GM23248 (cell line): ENCODE results near the gene CNP. TPM values are rescaled to one million over a fixed set of nuclear protein-coding genes. Genes with fewer than 3 reads are reported as not detected.

Source experiments
- DNase-seq: peaks from one replicate; pipeline ENCODE4 v3.0.0-alpha.2; 2015
- H2AFZ ChIP-seq: fragments of 200-600 bp; sonication (generic); 2 replicates; pipeline ENCODE4 v1.6.1; 2016; ENCODE audit warnings: antibody characterized with exemption
- H3F3A ChIP-seq: fragments of 200-600 bp; sonication (generic); 2 replicates; pipeline ENCODE4 v1.6.1; 2016; ENCODE audit warnings: mild to moderate bottlenecking, antibody characterized with exemption, mixed run types; ENCODE audit not compliant: insufficient read depth
- H3K27ac ChIP-seq: fragments of 200-600 bp; sonication (generic); 2 replicates; pipeline ENCODE4 v1.5.1; 2016; ENCODE audit warnings: mild to moderate bottlenecking
- H3K27me3 ChIP-seq: fragments of 200-600 bp; sonication (generic); replicated peaks from 2 replicates; pipeline ENCODE4 v1.6.1; 2016; ENCODE audit warnings: mild to moderate bottlenecking; ENCODE audit not compliant: insufficient read depth
- H3K36me3 ChIP-seq: fragments of 200-600 bp; sonication (generic); 2 replicates; pipeline ENCODE4 v1.6.1; 2016; ENCODE audit warnings: low read depth, mild to moderate bottlenecking
- H3K4me1 ChIP-seq: fragments of 200-600 bp; sonication (generic); 2 replicates; pipeline ENCODE4 v1.6.1; 2016; ENCODE audit warnings: mild to moderate bottlenecking; ENCODE audit not compliant: insufficient read depth
- H3K4me2 ChIP-seq: fragments of 200-600 bp; sonication (generic); one replicate; pipeline ENCODE4 v1.6.1; 2016; ENCODE audit warnings: mild to moderate bottlenecking; ENCODE audit not compliant: unreplicated experiment
- H3K4me3 ChIP-seq: fragments of 200-600 bp; sonication (generic); 2 replicates; pipeline ENCODE4 v1.5.1; 2016; ENCODE audit warnings: mild to moderate bottlenecking
- H3K79me2 ChIP-seq: fragments of 200-600 bp; sonication (generic); 2 replicates; pipeline ENCODE4 v1.6.1; 2016; ENCODE audit warnings: mild to moderate bottlenecking; ENCODE audit not compliant: insufficient read depth
- H3K9ac ChIP-seq: fragments of 200-600 bp; sonication (generic); 2 replicates; pipeline ENCODE4 v1.6.1; 2016; ENCODE audit warnings: mild to moderate bottlenecking
- H3K9me2 ChIP-seq: fragments of 200-600 bp; sonication (generic); 2 replicates; pipeline ENCODE4 v1.6.1; 2016; ENCODE audit warnings: mixed run types, mild to moderate bottlenecking, moderate library complexity; ENCODE audit not compliant: insufficient read depth
- H3K9me3 ChIP-seq: fragments of 200-600 bp; sonication (generic); one replicate; pipeline ENCODE4 v1.6.1; 2017; ENCODE audit warnings: low read depth
- H4K20me1 ChIP-seq: fragments of 200-600 bp; sonication (generic); 2 replicates; pipeline ENCODE4 v1.6.0; 2016; ENCODE audit not compliant: insufficient read depth
- EZH2 ChIP-seq: fragments of 200-600 bp; sonication (generic); IDR thresholded peaks from 2 replicates; pipeline ENCODE4 v1.6.1; 2018; ENCODE audit warnings: antibody characterized with exemption, mild to moderate bottlenecking; ENCODE audit not compliant: insufficient read depth, poor library complexity, severe bottlenecking
- EZH2phosphoT487 ChIP-seq: fragments of 200-600 bp; sonication (generic); IDR thresholded peaks from 2 replicates; pipeline ENCODE4 v1.6.1; 2018; ENCODE audit warnings: antibody characterized with exemption, moderate library complexity, mild to moderate bottlenecking, low read depth; ENCODE audit not compliant: insufficient read depth
- WGBS, 2 experiments: methylation state at CpG; one replicate each; pipeline ENCODE4 v1.1.6; 2015 to 2017; ENCODE audit warnings: low lambda C conversion rate in 2 of 2, low coverage in 1 of 2; ENCODE audit errors: missing lambda C conversion rate in 2 of 2; 5-methylcytosine and 5-hydroxymethylcytosine counted together
- in situ Hi-C: fragments of 300-500 bp; cut with MboI; formaldehyde crosslinking; loops from 2 replicates; pipeline ENCODE4 v1.15.0; 2020
- polyA plus RNA-seq: library from polyadenylated mRNA; unstranded; fragments of >200 nt; fragmentation: Nextera tagmentation; extraction: Ambion mirVana; gene quantifications from 2 replicates; pipeline ENCODE4 v1.2.1, GENCODE V29; 2016
- total RNA-seq: library from RNA; depleted of rRNA; stranded (reverse); fragments of >200 nt; shearing (Covaris generic); gene quantifications from 2 replicates; pipeline ENCODE4 v1.2.3, GENCODE V29; 2014; rRNA removed

CNP gene
- total and polyA plus RNA-seq, 2 experiments from 2014 or later: 58.3 to 103 TPM

DNA sequence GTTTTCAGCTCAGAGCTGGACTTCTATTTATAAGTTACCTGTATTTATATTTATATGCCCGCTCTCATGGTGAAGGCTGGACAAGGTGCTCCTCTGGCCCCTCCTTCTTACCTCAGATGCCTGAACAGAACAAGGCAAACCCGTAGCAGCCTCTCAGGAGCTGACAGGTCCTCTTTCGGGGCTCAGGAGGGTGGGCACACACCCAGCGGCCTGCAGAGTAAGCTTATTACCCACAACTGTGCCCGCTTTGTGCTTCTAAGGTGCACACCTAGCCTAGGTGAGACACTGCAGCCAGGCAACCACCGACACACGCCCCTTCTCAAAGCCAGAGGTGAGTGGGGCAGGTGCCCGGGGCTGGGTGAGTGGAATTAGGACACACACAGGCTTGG is 58.6 kb downstream of the CNP start:
- 63 to 69% methylated on average over 8 of the region's 8 CpGs for WGBS, 2 experiments
- Histone ChIP-seq H3K4me1 (peaks cover 16% of the 10 kb centered on the region), H3K9me3 (no peaks in the 10 kb centered on the region), H3K4me3 (no peak overlapping the region), H3K9me2 (no peaks in the 10 kb centered on the region), H3K9ac (0 out of 2 replicates have a peak overlapping the region, but pooled peaks have one; percentile 21), H3K27me3 (no peaks in the 10 kb centered on the region), H3K36me3 (no peaks in the 10 kb centered on the region; the same call in 1 of the 2 replicates), H3K4me2 (peak overlapping the region; percentile 62), H2AFZ (0 out of 2 replicates have a peak overlapping the region, but pooled peaks have one; percentile 38), H3K79me2 (peaks cover 19% of the 10 kb centered on the region), H3F3A (peaks cover 28% of the 10 kb centered on the region), H4K20me1 (no peaks in the 10 kb centered on the region), H3K27ac (peak overlapping the region; percentile 44)
- in situ Hi-C loops: no loop called here
- no peak for TF ChIP-seq EZH2
- no peak for TF ChIP-seq EZH2phosphoT487
- no peak for DNase-seq

DNA sequence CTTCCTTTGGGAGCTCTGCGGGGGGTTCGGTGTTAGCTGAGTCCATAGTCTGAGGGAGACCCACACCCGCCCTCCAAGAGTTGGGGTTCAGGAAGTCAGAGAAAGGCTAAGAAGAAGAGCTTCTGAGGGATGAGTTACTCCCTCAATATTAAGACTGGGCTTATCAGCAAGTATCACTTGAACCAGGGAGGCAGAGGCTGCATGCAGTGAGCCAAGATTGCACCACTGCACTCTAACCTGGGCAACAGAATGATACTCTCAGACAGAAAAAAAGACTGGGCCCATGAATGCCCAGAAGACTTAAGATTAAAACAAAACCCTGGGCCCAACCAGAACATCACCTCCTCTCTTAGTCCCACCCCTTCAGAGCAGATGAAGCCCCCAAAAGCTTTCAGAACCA is 59.3 kb downstream of the CNP start:
- Histone ChIP-seq H3K4me3 (no peak overlapping the region), H3K36me3 (no peaks in the 10 kb centered on the region; the same call in 1 of the 2 replicates), H3K4me2 (no peak overlapping the region), H4K20me1 (no peaks in the 10 kb centered on the region), H3K9me2 (no peaks in the 10 kb centered on the region), H3K4me1 (peaks cover 13% of the 10 kb centered on the region), H3K27ac (no peak overlapping the region), H3K9ac (no peak overlapping the region), H3F3A (peaks cover 28% of the 10 kb centered on the region), H3K79me2 (peaks cover 11% of the 10 kb centered on the region), H3K27me3 (no peaks in the 10 kb centered on the region), H2AFZ (no peak overlapping the region), H3K9me3 (no peaks in the 10 kb centered on the region)
- no peak for DNase-seq
- in situ Hi-C loops: no loop called here
- no peak for TF ChIP-seq EZH2phosphoT487
- no peak for TF ChIP-seq EZH2
- 82 to 90% methylated on average over 3 of the region's 3 CpGs for WGBS, 2 experiments

DNA sequence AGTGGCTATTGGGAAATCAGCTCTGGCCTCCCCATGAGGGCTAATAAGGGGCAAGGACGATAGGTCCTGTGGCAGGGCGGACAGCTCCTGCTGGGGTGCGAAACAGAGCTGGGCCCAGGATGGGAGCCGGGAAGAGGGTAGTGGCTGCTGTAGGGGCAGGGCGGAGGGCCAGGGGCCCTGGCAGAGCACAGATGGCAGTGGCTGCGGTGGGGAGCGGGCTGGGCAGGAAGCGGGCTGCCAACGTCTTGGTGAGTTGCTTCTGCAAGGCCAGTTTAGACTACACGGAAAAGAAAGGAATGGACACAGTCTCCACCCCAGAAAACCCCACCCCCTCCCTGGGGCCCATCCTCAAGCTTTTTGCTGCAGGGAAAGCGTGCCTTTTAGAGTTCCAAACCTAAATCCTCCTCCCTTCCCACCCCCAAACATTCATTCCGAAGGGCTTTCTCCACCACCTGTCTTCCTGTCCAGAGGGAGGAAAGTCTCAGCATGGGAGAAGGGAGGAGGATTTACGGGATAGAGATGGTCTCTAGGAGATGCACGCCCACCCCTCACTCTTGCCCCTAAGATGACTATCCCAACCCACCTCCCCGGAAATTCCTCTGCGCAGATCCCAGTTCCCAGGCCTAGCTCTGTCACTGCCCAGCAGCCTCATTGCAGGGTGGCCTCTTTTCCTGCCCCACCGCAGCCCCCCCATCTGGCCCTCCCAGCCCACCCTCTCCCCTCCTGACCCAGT is 60.4 kb downstream of the CNP start:
- in situ Hi-C loops: no loop called here
- DNase-seq: no peak
- no peak overlapping the region for H2AFZ ChIP-seq
- 0 out of 2 replicates have a peak, but pooled peaks cover under 1% of the 10 kb centered on the region for H3K79me2 ChIP-seq
- no peak overlapping the region for H3K4me3 ChIP-seq
- no peak overlapping the region for H3K27ac ChIP-seq
- H3K36me3 ChIP-seq: no peaks in the 10 kb centered on the region; the same call in 1 of the 2 replicates
- H3K4me1 ChIP-seq: peaks cover 8% of the 10 kb centered on the region
- H3K4me2 ChIP-seq: no peak overlapping the region
- WGBS, 2 experiments: 41 to 44% methylated on average over 16 to 17 of the region's 17 CpGs
- peaks cover 28% of the 10 kb centered on the region for H3F3A ChIP-seq
- no peaks in the 10 kb centered on the region for H3K9me2 ChIP-seq
- no peaks in the 10 kb centered on the region for H3K27me3 ChIP-seq
- H3K9me3 ChIP-seq: no peaks in the 10 kb centered on the region
- H3K9ac ChIP-seq: no peak overlapping the region
- no peaks in the 10 kb centered on the region for H4K20me1 ChIP-seq
- no peak for TF ChIP-seq EZH2phosphoT487
- no peak for TF ChIP-seq EZH2

Other genes with a start within 250 kb of the CNP start
- gene HAP1, start 232.2 kb upstream of the CNP start, total RNA-seq: not detected in 2 replicates
- gene HAP1, start 232.2 kb upstream of the CNP start, polyA plus RNA-seq: 0.06 TPM in 1 of 2 replicates, not detected in the other
- gene JUP, start 180.1 kb upstream of the CNP start, total RNA-seq: 2.7 and 3.6 TPM in 2 replicates
- 2.3 and 3.1 TPM in 2 replicates for gene JUP, start 180.1 kb upstream of the CNP start, polyA plus RNA-seq
- 116 and 161 TPM in 2 replicates for gene P3H4, start 154.8 kb upstream of the CNP start, total RNA-seq
- gene P3H4, start 154.8 kb upstream of the CNP start, polyA plus RNA-seq: 96.9 and 105 TPM in 2 replicates
- gene FKBP10, start 153.8 kb upstream of the CNP start, total RNA-seq: 750 and 759 TPM in 2 replicates
- gene FKBP10, start 153.8 kb upstream of the CNP start, polyA plus RNA-seq: 78.0 and 81.5 TPM in 2 replicates
- 61.7 and 69.8 TPM in 2 replicates for gene NT5C3B, start 130.6 kb upstream of the CNP start, total RNA-seq
- 59.3 and 69.6 TPM in 2 replicates for gene NT5C3B, start 130.6 kb upstream of the CNP start, polyA plus RNA-seq
- gene KLHL10, start 129.0 kb upstream of the CNP start, total RNA-seq: 2.3 TPM in 1 of 2 replicates, not detected in the other
- 0.09 TPM in 2 replicates for gene KLHL10, start 129.0 kb upstream of the CNP start, polyA plus RNA-seq
- gene KLHL11, start 101.4 kb upstream of the CNP start, total RNA-seq: 27.7 and 28.5 TPM in 2 replicates
- 12.5 and 12.8 TPM in 2 replicates for gene KLHL11, start 101.4 kb upstream of the CNP start, polyA plus RNA-seq
- gene ACLY, start 47.8 kb upstream of the CNP start, total RNA-seq: 139 and 144 TPM in 2 replicates
- 101 TPM in 2 replicates for gene ACLY, start 47.8 kb upstream of the CNP start, polyA plus RNA-seq
- gene ODAD4, start 36.2 kb upstream of the CNP start, total RNA-seq: 0.25 and 0.54 TPM in 2 replicates
- gene ODAD4, start 36.2 kb upstream of the CNP start, polyA plus RNA-seq: 0.81 and 1.4 TPM in 2 replicates
- gene DNAJC7, start 50.6 kb downstream of the CNP start, total RNA-seq: 61.6 and 71.3 TPM in 2 replicates
- gene DNAJC7, start 50.6 kb downstream of the CNP start, polyA plus RNA-seq: 69.3 and 73.5 TPM in 2 replicates
- gene NKIRAS2, start 53.3 kb downstream of the CNP start, total RNA-seq: 70.8 and 71.2 TPM in 2 replicates
- gene NKIRAS2, start 53.3 kb downstream of the CNP start, polyA plus RNA-seq: 66.5 and 67.5 TPM in 2 replicates
- gene C17orf113, start 83.8 kb downstream of the CNP start, total RNA-seq: 0.13 TPM in 1 of 2 replicates, not detected in the other
- gene C17orf113, start 83.8 kb downstream of the CNP start, polyA plus RNA-seq: not detected in 2 replicates
- gene ZNF385C, start 131.7 kb downstream of the CNP start, total RNA-seq: not detected in 2 replicates
- not detected in 2 replicates for gene ZNF385C, start 131.7 kb downstream of the CNP start, polyA plus RNA-seq
- 2.5 and 11.6 TPM in 2 replicates for gene DHX58, start 145.9 kb downstream of the CNP start, total RNA-seq
- 1.6 and 2.0 TPM in 2 replicates for gene DHX58, start 145.9 kb downstream of the CNP start, polyA plus RNA-seq
- 13.9 and 16.8 TPM in 2 replicates for gene KAT2A, start 154.6 kb downstream of the CNP start, total RNA-seq
- gene KAT2A, start 154.6 kb downstream of the CNP start, polyA plus RNA-seq: 6.0 and 7.2 TPM in 2 replicates
- not detected in 2 replicates for gene HSPB9, start 156.0 kb downstream of the CNP start, total RNA-seq
- 0.34 TPM in 1 of 2 replicates, not detected in the other for gene HSPB9, start 156.0 kb downstream of the CNP start, polyA plus RNA-seq
- 97.5 and 128 TPM in 2 replicates for gene RAB5C, start 188.2 kb downstream of the CNP start, total RNA-seq
- 123 and 124 TPM in 2 replicates for gene RAB5C, start 188.2 kb downstream of the CNP start, polyA plus RNA-seq
- gene KCNH4, start 214.3 kb downstream of the CNP start, total RNA-seq: not detected in 2 replicates
- gene KCNH4, start 214.3 kb downstream of the CNP start, polyA plus RNA-seq: not detected in 2 replicates
- not detected in 2 replicates for gene HCRT, start 218.7 kb downstream of the CNP start, total RNA-seq
- not detected in 2 replicates for gene HCRT, start 218.7 kb downstream of the CNP start, polyA plus RNA-seq
- gene GHDC, start 227.7 kb downstream of the CNP start, total RNA-seq: 25.0 and 27.6 TPM in 2 replicates
- 11.1 and 13.0 TPM in 2 replicates for gene GHDC, start 227.7 kb downstream of the CNP start, polyA plus RNA-seq